SK-N-SH treated with all-trans-retinoic acid at 6 μM for 48 hours (cell line): Measurements from ENCODE around the gene DDAH1.

Source experiments
- ATAC-seq: fragments of 200-7000 bp; cut with Tn5 transposase; 3 replicates; pipeline ENCODE4 v1.9.1; 2020; ENCODE audit warnings: mild to moderate bottlenecking, moderate library complexity
- ARNTL ChIP-seq: fragments of 450-650 bp; formaldehyde crosslinking; IDR thresholded peaks from 2 replicates; pipeline ENCODE4 v1.5.0; 2020; ENCODE audit warnings: low read depth, mild to moderate bottlenecking, moderate library complexity, borderline replicate concordance
- BACH2 ChIP-seq: fragments of 250-450 bp; sonication (Bioruptor Pico); IDR thresholded peaks from 2 replicates; pipeline ENCODE4 v1.9.0; 2021; ENCODE audit warnings: mild to moderate bottlenecking, borderline replicate concordance
- CSDC2 ChIP-seq: fragments of 250-450 bp; sonication (Bioruptor Pico); IDR thresholded peaks from 2 replicates; pipeline ENCODE4 v1.5.0; 2020; ENCODE audit warnings: mild to moderate bottlenecking, moderate library complexity
- ESRRG ChIP-seq: fragments of 250-450 bp; sonication (Bioruptor Pico); IDR thresholded peaks from 2 replicates; pipeline ENCODE4 v1.6.1; 2021; ENCODE audit warnings: mild to moderate bottlenecking
- GLIS3 ChIP-seq: fragments of 250-450 bp; sonication (Bioruptor Pico); IDR thresholded peaks from 2 replicates; pipeline ENCODE4 v1.5.0; 2020; ENCODE audit warnings: mild to moderate bottlenecking, moderate library complexity
- ISL1 ChIP-seq: fragments of 250-450 bp; sonication (Bioruptor Pico); IDR thresholded peaks from 2 replicates; pipeline ENCODE4 v2.1.2; 2022; ENCODE audit warnings: mild to moderate bottlenecking, moderate library complexity
- OSR1 ChIP-seq: fragments of 250-450 bp; sonication (Bioruptor Pico); IDR thresholded peaks from 2 replicates; pipeline ENCODE4 v1.8.0; 2022; ENCODE audit warnings: moderate library complexity, mild to moderate bottlenecking, inconsistent platforms
- PPARA ChIP-seq: fragments of 250-450 bp; sonication (Bioruptor Pico); IDR thresholded peaks from 2 replicates; pipeline ENCODE4 v1.5.0; 2020; ENCODE audit warnings: mild to moderate bottlenecking, borderline replicate concordance
- RARB ChIP-seq: fragments of 250-450 bp; sonication (Bioruptor Pico); IDR thresholded peaks from 2 replicates; pipeline ENCODE4 v1.8.0; 2021; ENCODE audit warnings: mild to moderate bottlenecking, moderate library complexity
- TCF4 ChIP-seq: fragments of 250-450 bp; sonication (Bioruptor Pico); IDR thresholded peaks from 2 replicates; pipeline ENCODE4 v1.8.0; 2021; ENCODE audit warnings: mild to moderate bottlenecking, moderate library complexity, borderline replicate concordance
- TOX ChIP-seq: fragments of 250-450 bp; sonication (Bioruptor Pico); IDR thresholded peaks from 2 replicates; pipeline ENCODE4 v1.8.0; 2021; ENCODE audit warnings: mild to moderate bottlenecking, moderate library complexity, borderline replicate concordance
- ZC3H10 ChIP-seq: fragments of 250-450 bp; sonication (Bioruptor Pico); IDR thresholded peaks from 2 replicates; pipeline ENCODE4 v1.5.1; 2021; ENCODE audit warnings: mild to moderate bottlenecking, moderate library complexity
- ZFP3 ChIP-seq: fragments of 250-450 bp; sonication (Bioruptor Pico); IDR thresholded peaks from 2 replicates; pipeline ENCODE4 v1.5.0; 2020; ENCODE audit warnings: mild to moderate bottlenecking, moderate library complexity
- ZFP30 ChIP-seq: fragments of 450-650 bp; formaldehyde crosslinking; IDR thresholded peaks from 2 replicates; pipeline ENCODE4 v1.5.0; 2022; ENCODE audit warnings: mild to moderate bottlenecking, moderate library complexity
- ZNF565 ChIP-seq: fragments of 450-650 bp; formaldehyde crosslinking; conservative IDR thresholded peaks from 2 replicates; pipeline ENCODE4 v1.5.0; 2020; ENCODE audit warnings: low read depth, mild to moderate bottlenecking, moderate library complexity
- ZNF70 ChIP-seq: fragments of 450-650 bp; formaldehyde crosslinking; IDR thresholded peaks from 2 replicates; pipeline ENCODE4 v1.5.0; 2020; ENCODE audit warnings: mild to moderate bottlenecking, moderate library complexity
- ZNF8 ChIP-seq: fragments of 450-650 bp; formaldehyde crosslinking; IDR thresholded peaks from 2 replicates; pipeline ENCODE4 v1.5.0; 2020; ENCODE audit warnings: mild to moderate bottlenecking, moderate library complexity
- TF ChIP-seq, protein P1 (sequence below): fragments of 250-450 bp; sonication (Bioruptor Pico); IDR thresholded peaks from 2 replicates; pipeline ENCODE4 v1.8.0; 2021; ENCODE audit warnings: low read depth, mild to moderate bottlenecking, moderate library complexity, borderline replicate concordance
- TF ChIP-seq, protein P2 (sequence below): fragments of 250-450 bp; sonication (Bioruptor Pico); IDR thresholded peaks from 2 replicates; pipeline ENCODE4 v1.5.1; 2020; ENCODE audit warnings: low read depth, mild to moderate bottlenecking, moderate library complexity
- TF ChIP-seq, protein P3 (sequence below): fragments of 250-450 bp; sonication (Bioruptor Pico); IDR thresholded peaks from 2 replicates; pipeline ENCODE4 v1.5.0; 2020; ENCODE audit warnings: mild to moderate bottlenecking, moderate library complexity
- TF ChIP-seq, protein P4 (sequence below): fragments of 250-450 bp; sonication (Bioruptor Pico); IDR thresholded peaks from 2 replicates; pipeline ENCODE4 v1.5.1; 2021; ENCODE audit warnings: mild to moderate bottlenecking, moderate library complexity

The DDAH1 gene

DNA sequence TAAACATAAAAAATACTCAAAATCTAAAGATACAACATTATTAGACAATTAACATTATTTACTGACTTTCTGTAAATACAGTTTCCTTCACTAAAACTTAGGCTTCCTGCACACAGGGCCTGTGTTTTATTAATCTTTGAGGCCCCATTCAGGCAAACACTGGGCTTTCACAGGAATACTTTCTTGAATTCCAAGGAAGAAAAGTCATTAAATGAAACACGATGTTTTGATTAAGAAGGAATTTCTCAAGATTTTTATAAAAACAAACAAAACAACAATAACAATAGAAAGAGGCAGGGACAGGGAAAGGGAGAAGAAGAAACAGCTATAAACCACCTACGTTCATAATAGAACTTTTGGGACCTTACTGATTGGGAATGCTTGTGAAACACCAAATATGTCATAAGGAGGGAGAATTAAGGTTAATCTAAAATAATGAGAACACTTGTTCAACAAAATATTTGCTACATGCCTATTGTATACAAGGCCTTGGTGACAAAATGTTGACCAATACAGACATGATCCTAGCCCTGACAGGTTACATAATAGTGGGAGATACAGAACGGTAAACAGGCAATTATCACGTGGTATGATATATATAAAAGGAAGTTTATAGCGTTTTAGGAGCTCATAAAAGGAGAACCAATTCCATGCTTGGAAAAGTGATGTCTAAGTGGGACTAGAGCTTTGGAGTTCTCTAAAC, 3.6 kb downstream of the DDAH1 start (continued):
- TF ChIP-seq TCF4 (CRISPR knock-in tag): no peak

DNA sequence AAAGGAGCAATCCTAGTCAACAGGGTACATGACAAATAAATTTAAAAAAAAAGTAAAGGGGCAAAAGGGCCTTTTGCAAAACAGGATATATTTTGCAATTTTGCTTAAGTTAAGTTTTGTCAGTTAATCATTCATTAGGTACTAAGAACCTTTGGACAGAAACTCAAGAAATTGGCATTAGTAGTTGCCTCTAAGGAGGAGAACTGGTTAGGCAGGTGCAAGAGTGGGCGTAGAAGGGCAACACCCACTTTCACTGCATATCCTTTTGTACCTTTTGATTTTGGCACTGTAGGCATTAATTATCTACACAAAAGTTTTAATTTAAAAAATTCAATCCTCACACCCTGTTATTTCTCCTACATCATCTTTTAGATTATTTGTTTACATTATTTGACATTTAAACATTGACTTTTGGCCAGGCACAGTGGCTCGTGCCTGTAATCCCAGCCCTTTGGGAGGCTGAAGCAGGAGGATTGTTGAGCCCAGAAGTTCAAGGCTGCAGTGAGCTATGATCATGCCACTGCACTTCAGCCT, 4.3 kb downstream of the DDAH1 start:
- ATAC-seq: no peak
- TF ChIP-seq ZNF8 (CRISPR knock-in tag): no peak
- TF ChIP-seq, protein P1, sequence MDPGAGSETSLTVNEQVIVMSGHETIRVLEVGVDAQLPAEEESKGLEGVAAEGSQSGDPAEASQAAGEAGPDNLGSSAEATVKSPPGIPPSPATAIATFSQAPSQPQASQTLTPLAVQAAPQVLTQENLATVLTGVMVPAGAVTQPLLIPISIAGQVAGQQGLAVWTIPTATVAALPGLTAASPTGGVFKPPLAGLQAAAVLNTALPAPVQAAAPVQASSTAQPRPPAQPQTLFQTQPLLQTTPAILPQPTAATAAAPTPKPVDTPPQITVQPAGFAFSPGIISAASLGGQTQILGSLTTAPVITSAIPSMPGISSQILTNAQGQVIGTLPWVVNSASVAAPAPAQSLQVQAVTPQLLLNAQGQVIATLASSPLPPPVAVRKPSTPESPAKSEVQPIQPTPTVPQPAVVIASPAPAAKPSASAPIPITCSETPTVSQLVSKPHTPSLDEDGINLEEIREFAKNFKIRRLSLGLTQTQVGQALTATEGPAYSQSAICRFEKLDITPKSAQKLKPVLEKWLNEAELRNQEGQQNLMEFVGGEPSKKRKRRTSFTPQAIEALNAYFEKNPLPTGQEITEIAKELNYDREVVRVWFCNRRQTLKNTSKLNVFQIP (CRISPR knock-in tag): no peak
- no peak for TF ChIP-seq ZC3H10 (CRISPR knock-in tag)

DNA sequence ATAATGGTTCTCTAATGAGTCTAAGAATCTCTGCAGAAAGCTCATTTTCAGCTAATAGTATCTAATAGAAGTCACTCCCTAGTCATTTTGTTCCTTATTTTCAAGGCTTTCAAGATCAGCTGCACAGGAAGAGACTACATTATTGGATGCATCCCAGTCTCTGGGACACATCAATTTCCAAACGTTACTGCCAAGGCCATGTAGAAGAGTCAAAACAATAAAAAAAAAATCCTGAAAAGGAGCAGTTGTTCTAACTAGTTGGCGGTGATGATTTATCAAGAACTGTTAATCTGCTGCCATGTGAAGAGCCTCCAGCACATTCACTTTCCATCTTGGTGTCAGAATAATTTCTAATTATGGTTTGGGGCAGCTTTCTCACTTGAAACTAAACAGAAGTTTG, 5.7 kb downstream of the DDAH1 start:
- ATAC-seq: peak; percentile 18
- TF ChIP-seq TOX (no peak), ISL1 (CRISPR knock-in tag) (peak; percentile 51)

DNA sequence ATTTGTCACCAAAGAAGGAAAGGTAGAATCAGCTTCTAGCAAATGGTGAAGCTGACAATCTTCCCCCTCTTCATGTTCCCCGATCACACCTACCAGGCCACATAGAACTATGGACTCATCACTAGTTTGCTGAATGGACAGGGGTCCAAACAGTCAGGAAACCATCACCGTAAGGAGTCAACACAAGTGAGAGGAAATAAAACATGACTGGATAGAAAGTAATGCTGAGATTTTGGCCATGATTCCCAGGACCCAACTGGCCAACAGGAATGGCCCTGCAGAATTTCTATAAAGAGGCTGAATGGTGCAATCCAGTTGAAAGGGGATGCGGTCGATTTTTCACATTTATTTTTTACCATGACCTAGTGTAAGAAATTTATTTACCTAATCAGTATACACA, 10.7 kb downstream of the DDAH1 start:
- ATAC-seq: no peak
- TF ChIP-seq CSDC2 (CRISPR knock-in tag) (no peak), TCF4 (CRISPR knock-in tag) (no peak), ZFP3 (CRISPR knock-in tag) (no peak), ZNF565 (no peak), OSR1 (CRISPR knock-in tag) (no peak), TOX (no peak), ISL1 (CRISPR knock-in tag) (no peak), RARB (CRISPR knock-in tag) (no peak), ZC3H10 (CRISPR knock-in tag) (no peak), GLIS3 (CRISPR knock-in tag) (no peak), ZFP30 (no peak), ZNF70 (CRISPR knock-in tag) (no peak), PPARA (CRISPR knock-in tag) (no peak), BACH2 (CRISPR knock-in tag) (no peak), ARNTL (CRISPR knock-in tag) (no peak), ZNF8 (CRISPR knock-in tag) (no peak), ESRRG (CRISPR knock-in tag) (no peak)
- TF ChIP-seq, protein P2, sequence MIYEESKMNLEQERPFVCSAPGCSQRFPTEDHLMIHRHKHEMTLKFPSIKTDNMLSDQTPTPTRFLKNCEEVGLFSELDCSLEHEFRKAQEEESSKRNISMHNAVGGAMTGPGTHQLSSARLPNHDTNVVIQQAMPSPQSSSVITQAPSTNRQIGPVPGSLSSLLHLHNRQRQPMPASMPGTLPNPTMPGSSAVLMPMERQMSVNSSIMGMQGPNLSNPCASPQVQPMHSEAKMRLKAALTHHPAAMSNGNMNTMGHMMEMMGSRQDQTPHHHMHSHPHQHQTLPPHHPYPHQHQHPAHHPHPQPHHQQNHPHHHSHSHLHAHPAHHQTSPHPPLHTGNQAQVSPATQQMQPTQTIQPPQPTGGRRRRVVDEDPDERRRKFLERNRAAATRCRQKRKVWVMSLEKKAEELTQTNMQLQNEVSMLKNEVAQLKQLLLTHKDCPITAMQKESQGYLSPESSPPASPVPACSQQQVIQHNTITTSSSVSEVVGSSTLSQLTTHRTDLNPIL (CRISPR knock-in tag): no peak
- TF ChIP-seq, protein P3, sequence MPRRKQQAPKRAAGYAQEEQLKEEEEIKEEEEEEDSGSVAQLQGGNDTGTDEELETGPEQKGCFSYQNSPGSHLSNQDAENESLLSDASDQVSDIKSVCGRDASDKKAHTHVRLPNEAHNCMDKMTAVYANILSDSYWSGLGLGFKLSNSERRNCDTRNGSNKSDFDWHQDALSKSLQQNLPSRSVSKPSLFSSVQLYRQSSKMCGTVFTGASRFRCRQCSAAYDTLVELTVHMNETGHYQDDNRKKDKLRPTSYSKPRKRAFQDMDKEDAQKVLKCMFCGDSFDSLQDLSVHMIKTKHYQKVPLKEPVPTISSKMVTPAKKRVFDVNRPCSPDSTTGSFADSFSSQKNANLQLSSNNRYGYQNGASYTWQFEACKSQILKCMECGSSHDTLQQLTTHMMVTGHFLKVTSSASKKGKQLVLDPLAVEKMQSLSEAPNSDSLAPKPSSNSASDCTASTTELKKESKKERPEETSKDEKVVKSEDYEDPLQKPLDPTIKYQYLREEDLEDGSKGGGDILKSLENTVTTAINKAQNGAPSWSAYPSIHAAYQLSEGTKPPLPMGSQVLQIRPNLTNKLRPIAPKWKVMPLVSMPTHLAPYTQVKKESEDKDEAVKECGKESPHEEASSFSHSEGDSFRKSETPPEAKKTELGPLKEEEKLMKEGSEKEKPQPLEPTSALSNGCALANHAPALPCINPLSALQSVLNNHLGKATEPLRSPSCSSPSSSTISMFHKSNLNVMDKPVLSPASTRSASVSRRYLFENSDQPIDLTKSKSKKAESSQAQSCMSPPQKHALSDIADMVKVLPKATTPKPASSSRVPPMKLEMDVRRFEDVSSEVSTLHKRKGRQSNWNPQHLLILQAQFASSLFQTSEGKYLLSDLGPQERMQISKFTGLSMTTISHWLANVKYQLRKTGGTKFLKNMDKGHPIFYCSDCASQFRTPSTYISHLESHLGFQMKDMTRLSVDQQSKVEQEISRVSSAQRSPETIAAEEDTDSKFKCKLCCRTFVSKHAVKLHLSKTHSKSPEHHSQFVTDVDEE (CRISPR knock-in tag): no peak

DNA sequence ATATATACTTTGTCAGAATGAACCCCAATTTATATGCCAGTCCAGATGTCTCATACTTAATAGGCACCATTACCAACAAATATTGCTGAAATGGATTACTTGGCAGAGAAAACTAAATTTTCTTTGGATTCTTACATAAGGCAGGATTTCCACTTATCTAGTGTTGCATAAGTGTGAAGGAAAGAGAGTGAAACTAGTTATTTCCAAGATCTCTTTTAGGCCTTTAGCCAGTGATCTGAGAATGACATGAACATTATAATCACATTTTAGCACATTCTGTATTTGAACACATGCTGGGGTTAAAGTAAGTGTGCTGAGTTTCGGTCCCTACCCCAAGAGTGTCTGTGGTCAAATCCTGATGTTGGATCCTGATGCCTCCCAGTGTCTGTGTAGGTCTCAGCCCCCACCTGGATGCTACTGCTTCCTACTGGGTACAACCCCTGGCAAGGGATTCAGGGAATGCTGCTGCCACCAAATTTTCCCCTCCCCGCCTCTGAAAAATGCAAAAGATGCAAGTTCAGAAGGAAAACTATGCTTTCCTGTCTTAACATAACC, 11.2 kb downstream of the DDAH1 start:
- ATAC-seq: no peak
- TF ChIP-seq ZNF8 (CRISPR knock-in tag) (no peak), CSDC2 (CRISPR knock-in tag) (no peak), ISL1 (CRISPR knock-in tag) (peak; percentile 46), RARB (CRISPR knock-in tag) (no peak), ZNF70 (CRISPR knock-in tag) (no peak)
- TF ChIP-seq, protein P4, sequence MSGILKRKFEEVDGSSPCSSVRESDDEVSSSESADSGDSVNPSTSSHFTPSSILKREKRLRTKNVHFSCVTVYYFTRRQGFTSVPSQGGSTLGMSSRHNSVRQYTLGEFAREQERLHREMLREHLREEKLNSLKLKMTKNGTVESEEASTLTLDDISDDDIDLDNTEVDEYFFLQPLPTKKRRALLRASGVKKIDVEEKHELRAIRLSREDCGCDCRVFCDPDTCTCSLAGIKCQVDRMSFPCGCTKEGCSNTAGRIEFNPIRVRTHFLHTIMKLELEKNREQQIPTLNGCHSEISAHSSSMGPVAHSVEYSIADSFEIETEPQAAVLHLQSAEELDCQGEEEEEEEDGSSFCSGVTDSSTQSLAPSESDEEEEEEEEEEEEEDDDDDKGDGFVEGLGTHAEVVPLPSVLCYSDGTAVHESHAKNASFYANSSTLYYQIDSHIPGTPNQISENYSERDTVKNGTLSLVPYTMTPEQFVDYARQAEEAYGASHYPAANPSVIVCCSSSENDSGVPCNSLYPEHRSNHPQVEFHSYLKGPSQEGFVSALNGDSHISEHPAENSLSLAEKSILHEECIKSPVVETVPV: no peak
